Body of pancreas (tissue), 4 donors: ENCODE results near the gene KRTAP1-4.
"Not testable (repeated sequence)": the region's sequence is repeated elsewhere in the genome, so short reads cannot be mapped to it uniquely, and the experiment has no call there.

Source experiments
- POLR2A ChIP-seq, 3 donors: fragments of 450-650 bp; IDR thresholded peaks; one replicate each; pipeline ENCODE4 v1.6.1; 2016; ENCODE audit warnings: antibody characterized with exemption in 3 of 3, mild to moderate bottlenecking in 2 of 3
- TF ChIP-seq, protein P1 (sequence below), 7 experiments: fragments of 450-650 bp in 4 of 7; fragments of 200-600 bp in 3 of 7; sonication (generic) in 3 of 7; IDR thresholded peaks; one replicate each; pipeline ENCODE4 v1.5.1; 2016 to 2019; ENCODE audit warnings: antibody characterized with exemption in 7 of 7

DNA sequence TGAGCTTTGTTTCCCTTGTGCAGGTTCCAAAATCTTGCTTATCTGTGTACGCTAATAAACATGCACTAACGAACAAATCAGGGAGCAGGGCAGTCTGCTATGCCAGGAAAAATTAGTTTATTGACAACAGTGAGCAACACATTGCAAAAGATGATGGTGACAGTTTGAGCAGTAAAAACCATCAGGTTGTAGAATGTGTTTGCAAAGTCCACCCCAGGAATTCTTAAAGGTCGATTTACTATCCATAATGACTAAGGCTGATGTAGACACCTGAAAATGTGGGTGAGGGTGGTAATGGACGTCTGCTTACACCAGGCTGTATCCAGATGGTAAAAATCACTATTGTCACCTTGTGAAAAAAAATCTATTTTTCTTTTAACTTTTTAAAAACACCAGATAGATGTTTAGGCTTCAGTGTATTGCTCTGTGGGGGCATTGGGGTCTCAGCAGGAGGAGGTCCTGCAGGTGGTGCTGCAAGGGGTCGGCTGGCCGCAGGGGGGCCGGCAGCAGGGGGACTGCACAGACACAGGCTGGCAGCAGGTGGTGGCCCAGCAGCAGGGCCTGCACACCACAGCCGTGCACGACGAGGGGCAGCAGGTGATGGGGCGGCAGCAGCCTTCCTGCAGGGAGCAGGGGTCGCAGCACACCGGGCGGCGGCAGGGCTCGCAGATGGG lies 35.2 kb upstream of the KRTAP1-4 start:
- not testable (repeated sequence) for TF ChIP-seq POLR2A (IDR thresholded peaks at IDR 0.05)
- TF ChIP-seq, protein P1, sequence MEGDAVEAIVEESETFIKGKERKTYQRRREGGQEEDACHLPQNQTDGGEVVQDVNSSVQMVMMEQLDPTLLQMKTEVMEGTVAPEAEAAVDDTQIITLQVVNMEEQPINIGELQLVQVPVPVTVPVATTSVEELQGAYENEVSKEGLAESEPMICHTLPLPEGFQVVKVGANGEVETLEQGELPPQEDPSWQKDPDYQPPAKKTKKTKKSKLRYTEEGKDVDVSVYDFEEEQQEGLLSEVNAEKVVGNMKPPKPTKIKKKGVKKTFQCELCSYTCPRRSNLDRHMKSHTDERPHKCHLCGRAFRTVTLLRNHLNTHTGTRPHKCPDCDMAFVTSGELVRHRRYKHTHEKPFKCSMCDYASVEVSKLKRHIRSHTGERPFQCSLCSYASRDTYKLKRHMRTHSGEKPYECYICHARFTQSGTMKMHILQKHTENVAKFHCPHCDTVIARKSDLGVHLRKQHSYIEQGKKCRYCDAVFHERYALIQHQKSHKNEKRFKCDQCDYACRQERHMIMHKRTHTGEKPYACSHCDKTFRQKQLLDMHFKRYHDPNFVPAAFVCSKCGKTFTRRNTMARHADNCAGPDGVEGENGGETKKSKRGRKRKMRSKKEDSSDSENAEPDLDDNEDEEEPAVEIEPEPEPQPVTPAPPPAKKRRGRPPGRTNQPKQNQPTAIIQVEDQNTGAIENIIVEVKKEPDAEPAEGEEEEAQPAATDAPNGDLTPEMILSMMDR (IDR thresholded peaks at IDR 0.05) = not testable (repeated sequence)
